HCT116 (cell line): ENCODE measurements around the gene MINDY3. TPM values are rescaled to one million over a fixed set of nuclear protein-coding genes. Genes with fewer than 3 reads are reported as not detected.

Experiments used
- ATAC-seq: fragments of 200-7000 bp; cut with Tn5 transposase; 2 replicates; pipeline ENCODE4 v1.9.1; 2020; ENCODE audit warnings: mild to moderate bottlenecking, moderate library complexity
- BruUV-seq: library from RNA; stranded (reverse); fragments of 400-500 nt; replicated peaks from 2 replicates; lab custom pipeline; 2021; lab: Mats Ljungman, UMichigan
- CTCF ChIA-PET: fragments of 300-600 bp; sonication (Branson Sonifier 250); formaldehyde crosslinking; loops from one replicate; lab custom pipeline; 2021; ENCODE audit warnings: antibody characterized with exemption; lab: Charles Lee
- POLR2A ChIA-PET: fragments of 300-600, 350-600 bp; sonication (Branson Sonifier 250); formaldehyde crosslinking; loops from one replicate; lab custom pipeline; 2021; ENCODE audit warnings: antibody characterized with exemption; lab: Charles Lee
- RAD21 ChIA-PET, 2 experiments: fragments of 300-600 bp; sonication (Branson Sonifier 250); formaldehyde crosslinking; loops; one replicate each; lab custom pipeline; 2023; ENCODE audit warnings: low total read pairs in 2 of 2; ENCODE audit not compliant: uncharacterized antibody in 2 of 2, unreplicated experiment in 2 of 2, low non-redundant PET in 1 of 2; lab: Charles Lee
- DNase-seq: peaks from one replicate; pipeline ENCODE4 v3.0.0-alpha.2; 2010; ENCODE audit warnings: low read depth, low spot score
- H2AFZ ChIP-seq: fragments of 200-600 bp; shearing (Covaris generic), sonication (generic); 2 replicates; pipeline ENCODE4 v1.6.1; 2017; ENCODE audit warnings: low read depth, mixed run types, mixed read lengths, antibody characterized with exemption, low read length; ENCODE audit not compliant: poor library complexity, severe bottlenecking
- H3K27ac ChIP-seq: 2 replicates; pipeline ENCODE4 v1.5.1; 2012; ENCODE audit warnings: low read depth, low read length
- H3K27me3 ChIP-seq: fragments of 200-600 bp; sonication (generic); 2 replicates; pipeline ENCODE4 v1.6.1; 2016; ENCODE audit warnings: mixed run types, low read length, mixed read lengths; ENCODE audit not compliant: insufficient read depth
- H3K36me3 ChIP-seq, 2 experiments: fragments of 200-500 bp in 1 of 2; fragments of 200-600 bp in 1 of 2; sonication (Bioruptor generic) in 1 of 2; sonication (generic) in 1 of 2; 2 replicates each; pipeline versions ENCODE4 v1.5.1 to v1.6.1; 2014 to 2016; ENCODE audit warnings: low read length in 2 of 2, inconsistent platforms in 1 of 2, mixed read lengths in 1 of 2, mixed run types in 1 of 2; ENCODE audit not compliant: insufficient read depth in 2 of 2, control insufficient read depth in 1 of 2
- H3K4me1 ChIP-seq, 2 experiments: fragments of 200-600 bp in 1 of 2; sonication (generic) in 1 of 2; 2 replicates each; pipeline versions ENCODE4 v1.5.1 to v1.6.1; 2012 to 2017; ENCODE audit warnings: low read length in 2 of 2, inconsistent platforms in 1 of 2, mild to moderate bottlenecking in 1 of 2, mixed read lengths in 1 of 2, mixed run types in 1 of 2, moderate library complexity in 1 of 2; ENCODE audit not compliant: insufficient read depth in 2 of 2, control insufficient read depth in 1 of 2
- H3K4me2 ChIP-seq: fragments of 200-600 bp; sonication (generic); 2 replicates; pipeline ENCODE4 v1.6.1; 2017; ENCODE audit warnings: mixed run types, low read length, mixed read lengths
- H3K4me3 ChIP-seq, 2 experiments: fragments of 200-600 bp in 1 of 2; sonication (generic) in 1 of 2; replicated peaks in 1 of 2; 2 replicates each; pipeline ENCODE4 v1.5.1; 2011 to 2016; ENCODE audit warnings: low read length in 2 of 2, control low read depth in 1 of 2, low read depth in 1 of 2, mild to moderate bottlenecking in 1 of 2, mixed read lengths in 1 of 2, mixed run types in 1 of 2
- H3K79me2 ChIP-seq: fragments of 200-600 bp; sonication (generic); 2 replicates; pipeline ENCODE4 v1.6.1; 2017; ENCODE audit warnings: mild to moderate bottlenecking, mixed run types, low read length, moderate library complexity, mixed read lengths; ENCODE audit not compliant: insufficient read depth
- H3K9ac ChIP-seq: fragments of 200-600 bp; sonication (generic); 2 replicates; pipeline ENCODE4 v1.6.1; 2016; ENCODE audit warnings: low read length, mixed read lengths
- H3K9me2 ChIP-seq: fragments of 200-600 bp; sonication (generic), shearing (Covaris generic); 2 replicates; pipeline ENCODE4 v1.6.1; 2017; ENCODE audit warnings: mixed run types, mild to moderate bottlenecking, moderate library complexity; ENCODE audit not compliant: insufficient read depth
- H3K9me3 ChIP-seq, 2 experiments: fragments of 200-500 bp in 1 of 2; fragments of 200-600 bp in 1 of 2; sonication (Bioruptor generic) in 1 of 2; sonication (generic) in 1 of 2; 2 replicates each; pipeline ENCODE4 v1.6.1; 2014 to 2017; ENCODE audit warnings: low read length in 2 of 2, mixed read lengths in 2 of 2, inconsistent platforms in 1 of 2, low read depth in 1 of 2, mild to moderate bottlenecking in 1 of 2, mixed run types in 1 of 2, moderate library complexity in 1 of 2; ENCODE audit not compliant: control insufficient read depth in 1 of 2, insufficient read depth in 1 of 2
- H4K20me1 ChIP-seq: fragments of 200-600 bp; sonication (generic), shearing (Covaris generic); 2 replicates; pipeline ENCODE4 v1.6.1; 2017; ENCODE audit warnings: mixed run types, mild to moderate bottlenecking, moderate library complexity; ENCODE audit not compliant: insufficient read depth
- ATF3 ChIP-seq: IDR thresholded peaks from 2 replicates; pipeline ENCODE4 v1.6.1; 2012
- CEBPB ChIP-seq: IDR thresholded peaks from 2 replicates; pipeline ENCODE4 v1.6.1; 2012; ENCODE audit warnings: low read depth
- CTCF ChIP-seq, 3 experiments: fragments of 200-600 bp in 1 of 3; sonication (generic) in 1 of 3; IDR thresholded peaks in 2 of 3; conservative IDR thresholded peaks in 1 of 3; 2 replicates each; pipeline ENCODE4 v1.5.1; 2012 to 2017; ENCODE audit warnings: low read depth in 2 of 3, low read length in 2 of 3, antibody characterized with exemption in 1 of 3, borderline replicate concordance in 1 of 3, control low read depth in 1 of 3, mild to moderate bottlenecking in 1 of 3, mixed read lengths in 1 of 3, mixed run types in 1 of 3, moderate library complexity in 1 of 3; ENCODE audit not compliant: insufficient read depth in 1 of 3
- FOSL1 ChIP-seq: IDR thresholded peaks from 2 replicates; pipeline ENCODE4 v1.6.1; 2012; ENCODE audit warnings: low read depth
- MAX ChIP-seq: IDR thresholded peaks from 2 replicates; pipeline ENCODE4 v1.6.1; 2012
- SP1 ChIP-seq: IDR thresholded peaks from 2 replicates; pipeline ENCODE4 v1.6.1; 2012; ENCODE audit warnings: low read depth
- TCF7L2 ChIP-seq: IDR thresholded peaks from 2 replicates; pipeline ENCODE4 v1.7.0; 2011; ENCODE audit warnings: borderline replicate concordance, inconsistent platforms; ENCODE audit not compliant: insufficient read depth, insufficient read length; ENCODE audit errors: extremely low read depth
- intact Hi-C: fragments of 100-400 bp; cut with micrococcal nuclease; formaldehyde crosslinking; loops from 2 replicates; pipeline ENCODE4 v1.10.0; 2022
- total RNA-seq: library from RNA; stranded (reverse); gene quantifications from one replicate; pipeline ENCODE4 v1.2.1, GENCODE V29; 2021; ENCODE audit not compliant: unreplicated experiment

Gene MINDY3
- total RNA-seq, 1 experiment from 2014 or later: 15.5 TPM

GRCh38 chr10:15795036-15795792 lies 65.1 kb downstream of the MINDY3 start (continued):
- TF ChIP-seq CTCF (IDR thresholded peaks at IDR 0.05 in 2 of 3, conservative IDR thresholded peaks at IDR 0.05 in 1 of 3; ENCODE audit: borderline replicate concordance in 1 of 3, insufficient read depth in 1 of 3, low read depth in 2 of 3, low read length in 2 of 3) (no peak), CEBPB (no peak), TCF7L2 (no peak), SP1 (no peak), MAX (no peak), FOSL1 (no peak)

- H3K27me3 ChIP-seq: no peaks in the 10 kb centered on the region
- no peaks in the 10 kb centered on the region for H3K79me2 ChIP-seq
- no peak overlapping the region for H3K9ac ChIP-seq
- no peak overlapping the region for H3K4me3 ChIP-seq
- no peak for DNase-seq
- RAD21 ChIA-PET: no interaction called here
- CTCF ChIA-PET: no interaction called here
- no peaks in the 10 kb centered on the region for H3K4me1 ChIP-seq
- TF ChIP-seq FOSL1 (no peak), ATF3 (no peak)
- TF ChIP-seq, all 23 proteins: peak for 0
- Histone ChIP-seq H3K27ac (no peak overlapping the region), H3K4me2 (no peak overlapping the region), H3K36me3 (no peaks in the 10 kb centered on the region), H3K9me2 (no peaks in the 10 kb centered on the region), H4K20me1 (no peaks in the 10 kb centered on the region), H2AFZ (no peak overlapping the region), H3K9me3 (no peaks in the 10 kb centered on the region)
- ATAC-seq: no peak
- intact Hi-C loops: no loop called here
- no TSS peak for BruUV-seq
- POLR2A ChIA-PET: no interaction called here
Observed at GRCh38 chr10:15794569-15794968, 65.7 kb downstream of the MINDY3 start.
